Lower leg skin (tissue), 3 donors: Measurements from ENCODE around the gene EGFL8.

ENCODE experiments used
- POLR2A ChIP-seq, 2 donors: fragments of 450-650 bp; IDR thresholded peaks; one replicate each; pipeline ENCODE4 v1.6.1; 2016 to 2017; ENCODE audit warnings: antibody characterized with exemption in 2 of 2, mild to moderate bottlenecking in 1 of 2, moderate library complexity in 1 of 2
- TF ChIP-seq, protein P1 (sequence below), 3 donors: fragments of 450-650 bp; IDR thresholded peaks; one replicate each; pipeline ENCODE4 v1.5.1; 2016; ENCODE audit warnings: antibody characterized with exemption in 3 of 3, mild to moderate bottlenecking in 3 of 3, moderate library complexity in 2 of 3

DNA sequence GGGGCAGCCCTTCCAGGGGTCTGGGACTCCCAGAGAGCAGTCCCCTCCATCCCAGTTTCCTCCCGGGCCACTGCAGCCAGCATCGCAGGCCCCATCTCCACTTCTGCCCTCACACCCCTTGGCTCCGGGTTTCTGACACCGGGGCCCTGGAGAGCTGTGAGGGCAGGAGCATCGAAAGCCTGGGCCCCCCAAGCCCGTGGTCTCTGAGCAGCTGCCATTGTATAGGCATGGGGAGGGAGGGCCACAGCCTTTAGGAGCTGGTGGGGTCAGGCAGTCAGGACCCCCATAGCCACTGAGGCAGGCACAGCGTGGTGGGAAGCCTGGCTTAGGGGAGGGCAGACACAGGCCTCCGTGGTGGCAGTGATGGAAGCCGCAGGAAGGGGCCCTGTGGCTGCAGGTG is 37.8 kb downstream of the EGFL8 start:
- TF ChIP-seq, protein P1, sequence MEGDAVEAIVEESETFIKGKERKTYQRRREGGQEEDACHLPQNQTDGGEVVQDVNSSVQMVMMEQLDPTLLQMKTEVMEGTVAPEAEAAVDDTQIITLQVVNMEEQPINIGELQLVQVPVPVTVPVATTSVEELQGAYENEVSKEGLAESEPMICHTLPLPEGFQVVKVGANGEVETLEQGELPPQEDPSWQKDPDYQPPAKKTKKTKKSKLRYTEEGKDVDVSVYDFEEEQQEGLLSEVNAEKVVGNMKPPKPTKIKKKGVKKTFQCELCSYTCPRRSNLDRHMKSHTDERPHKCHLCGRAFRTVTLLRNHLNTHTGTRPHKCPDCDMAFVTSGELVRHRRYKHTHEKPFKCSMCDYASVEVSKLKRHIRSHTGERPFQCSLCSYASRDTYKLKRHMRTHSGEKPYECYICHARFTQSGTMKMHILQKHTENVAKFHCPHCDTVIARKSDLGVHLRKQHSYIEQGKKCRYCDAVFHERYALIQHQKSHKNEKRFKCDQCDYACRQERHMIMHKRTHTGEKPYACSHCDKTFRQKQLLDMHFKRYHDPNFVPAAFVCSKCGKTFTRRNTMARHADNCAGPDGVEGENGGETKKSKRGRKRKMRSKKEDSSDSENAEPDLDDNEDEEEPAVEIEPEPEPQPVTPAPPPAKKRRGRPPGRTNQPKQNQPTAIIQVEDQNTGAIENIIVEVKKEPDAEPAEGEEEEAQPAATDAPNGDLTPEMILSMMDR (IDR thresholded peaks at IDR 0.05): no peak
- TF ChIP-seq POLR2A (IDR thresholded peaks at IDR 0.05): no peak
